Endothelial cell of umbilical vein (primary cell): ENCODE data around the gene ZNF740. TPM values are rescaled to one million over a fixed set of nuclear protein-coding genes. Genes with fewer than 3 reads are reported as not detected.

Experiments used
- BruUV-seq: library from RNA; stranded (reverse); fragments of 400-500 nt; replicated peaks from 2 replicates; lab custom pipeline; 2021; lab: Mats Ljungman, UMichigan
- CTCF ChIA-PET: fragments of 300-600, 350-600 bp; sonication (Branson Sonifier 250); formaldehyde crosslinking; loops from one replicate; lab custom pipeline; 2021; ENCODE audit warnings: antibody characterized with exemption, inconsistent platforms; lab: Charles Lee
- POLR2A ChIA-PET: fragments of 300-600, 350-600 bp; sonication (Branson Sonifier 250); formaldehyde crosslinking; loops from one replicate; lab custom pipeline; 2021; ENCODE audit warnings: antibody characterized with exemption, inconsistent platforms; lab: Charles Lee
- DNase-seq: peaks from one replicate; pipeline ENCODE4 v3.0.0-alpha.2; 2011; ENCODE audit warnings: low read depth, low spot score
- FAIRE-seq: peaks from 2 replicates; lab custom pipeline; 2011; peaks lifted over from hg19 to GRCh38; lab: Jason Lieb, UNC
- H2AFZ ChIP-seq: 2 replicates; pipeline ENCODE4 v1.6.0; 2012; ENCODE audit warnings: low read depth, low read length, control low read depth, inconsistent platforms
- H3K27ac ChIP-seq: 2 replicates; pipeline ENCODE4 v1.5.1; 2011; ENCODE audit warnings: low read depth, mild to moderate bottlenecking, control low read depth, low read length, moderate library complexity; ENCODE audit not compliant: insufficient read depth
- H3K27me3 ChIP-seq, 2 experiments: 2 replicates each; pipeline versions ENCODE4 v1.6.0 to v1.6.1; 2011; ENCODE audit warnings: low read length in 2 of 2, mixed read lengths in 1 of 2; ENCODE audit not compliant: control insufficient read depth in 2 of 2, insufficient read depth in 2 of 2
- H3K36me3 ChIP-seq, 2 experiments: 2 replicates in 1 of 2; 3 replicates in 1 of 2; pipeline ENCODE4 v1.5.1; 2011; ENCODE audit warnings: low read length in 2 of 2, mild to moderate bottlenecking in 1 of 2, moderate library complexity in 1 of 2; ENCODE audit not compliant: control insufficient read depth in 2 of 2, insufficient read depth in 2 of 2; ENCODE audit errors: extremely low read depth in 1 of 2
- H3K4me1 ChIP-seq: 3 replicates; pipeline ENCODE4 v1.5.1; 2011; ENCODE audit warnings: mild to moderate bottlenecking, low read length; ENCODE audit not compliant: control insufficient read depth, insufficient read depth; ENCODE audit errors: extremely low read depth
- H3K4me2 ChIP-seq: 2 replicates; pipeline ENCODE4 v1.6.1; 2011; ENCODE audit warnings: low read length, control low read depth, mixed read lengths; ENCODE audit not compliant: insufficient read depth
- H3K4me3 ChIP-seq, 3 experiments: fragments of 200-600 bp in 1 of 3; sonication (generic), shearing (Covaris generic) in 1 of 3; replicated peaks in 1 of 3; 2 replicates each; pipeline ENCODE4 v1.5.1; 2011 to 2016; ENCODE audit warnings: control low read depth in 3 of 3, low read length in 3 of 3, mild to moderate bottlenecking in 2 of 3, inconsistent platforms in 1 of 3, low read depth in 1 of 3, moderate library complexity in 1 of 3; ENCODE audit not compliant: insufficient read depth in 1 of 3
- H3K79me2 ChIP-seq: 2 replicates; pipeline ENCODE4 v1.6.0; 2012; ENCODE audit warnings: low read length, inconsistent platforms; ENCODE audit not compliant: control insufficient read depth, insufficient read depth
- H3K9ac ChIP-seq: replicated peaks from 2 replicates; pipeline ENCODE3; 2011; ENCODE audit warnings: low read length, control low read depth; ENCODE audit not compliant: insufficient read depth; ENCODE audit errors: extremely low read depth
- H3K9me1 ChIP-seq: replicated peaks from 3 replicates; pipeline ENCODE4 v1.6.0; 2011; ENCODE audit warnings: mild to moderate bottlenecking, low read length; ENCODE audit not compliant: control insufficient read depth, insufficient read depth; ENCODE audit errors: extremely low read depth
- H3K9me3 ChIP-seq: replicated peaks from 2 replicates; pipeline ENCODE4 v1.5.1; 2012; ENCODE audit warnings: low read length, inconsistent platforms; ENCODE audit not compliant: control insufficient read depth, insufficient read depth
- H4K20me1 ChIP-seq: replicated peaks from 2 replicates; pipeline ENCODE3; 2011; ENCODE audit warnings: mild to moderate bottlenecking, low read length; ENCODE audit not compliant: control insufficient read depth, insufficient read depth; ENCODE audit errors: extremely low read depth
- CTCF ChIP-seq, 2 donors: IDR thresholded peaks; 1 replicate in 1 of 2; 2 replicates in 1 of 2; pipeline ENCODE4 v1.5.1; 2011; ENCODE audit warnings: low read length in 2 of 2, mild to moderate bottlenecking in 2 of 2, moderate library complexity in 2 of 2, control low read depth in 1 of 2, inconsistent platforms in 1 of 2, low read depth in 1 of 2; ENCODE audit not compliant: insufficient read depth in 1 of 2; ENCODE audit errors: extremely low read depth in 1 of 2
- EZH2 ChIP-seq: IDR thresholded peaks from 2 replicates; pipeline ENCODE4 v1.6.1; 2012; ENCODE audit warnings: borderline replicate concordance, low read depth, mild to moderate bottlenecking, moderate library complexity, low read length, inconsistent platforms; ENCODE audit not compliant: severe bottlenecking
- FOS ChIP-seq: IDR thresholded peaks from 2 replicates; pipeline ENCODE4 v1.6.1; 2011; ENCODE audit warnings: mild to moderate bottlenecking, low read length, moderate library complexity, borderline replicate concordance; ENCODE audit not compliant: insufficient read depth
- GATA2 ChIP-seq: IDR thresholded peaks from 2 replicates; pipeline ENCODE4 v1.7.0; 2011; ENCODE audit warnings: low read depth, mild to moderate bottlenecking, moderate library complexity, mixed read lengths, low read length; ENCODE audit not compliant: insufficient read length, insufficient read depth
- JUN ChIP-seq: IDR thresholded peaks from 2 replicates; pipeline ENCODE4 v1.6.1; 2011; ENCODE audit warnings: borderline replicate concordance, low read depth; ENCODE audit not compliant: insufficient read length, insufficient read depth
- MAX ChIP-seq: IDR thresholded peaks from 2 replicates; pipeline ENCODE4 v1.6.1; 2011; ENCODE audit not compliant: insufficient read depth, insufficient read length
- MYC ChIP-seq: IDR thresholded peaks from one replicate; pipeline ENCODE4 v1.6.1; 2011; ENCODE audit warnings: mild to moderate bottlenecking, low read depth, low read length
- POLR2A ChIP-seq: IDR thresholded peaks from 2 replicates; pipeline ENCODE4 v1.6.1; 2012; ENCODE audit warnings: low read depth, mild to moderate bottlenecking, control low read depth, low read length
- POLR2AphosphoS5 ChIP-seq: IDR thresholded peaks from 2 replicates; pipeline ENCODE4 v1.6.1; 2012; ENCODE audit warnings: low read depth, mild to moderate bottlenecking, control low read depth, low read length, moderate library complexity; ENCODE audit not compliant: insufficient read depth
- dilution Hi-C: fragments of 300-500 bp; cut with MboI; formaldehyde crosslinking; loops from one replicate; pipeline ENCODE4 v1.15.0; 2019; ENCODE audit warnings: low sequenced_read_pairs; ENCODE audit not compliant: extremely low pct_ligation_motif_present
- intact Hi-C: fragments of 100-400 bp; cut with micrococcal nuclease; formaldehyde crosslinking; loops from one replicate; pipeline ENCODE4 v1.10.0; 2022
- polyA plus RNA-seq, 4 experiments: library from polyadenylated mRNA; depleted of rRNA in 3 of 4; stranded (reverse) in 3 of 4; unstranded in 1 of 4; fragments of >200 nt; gene quantifications; 2 replicates each; pipeline versions ENCODE4 v1.2.1 to v1.2.3, GENCODE V29; 2011 to 2012; ENCODE audit warnings: missing spikeins in 1 of 4
- total RNA-seq: library from RNA; stranded (reverse); gene quantifications from 2 replicates; pipeline ENCODE4 v1.2.3, GENCODE V29; 2021

ZNF740 gene
- total and polyA plus RNA-seq, 2 donors (not counting 3 experiments of a cell fraction or from before 2014, with no cell fraction given), result 10.5 to 38.1 TPM

GRCh38 chr12:53145383-53146260 is 34.9 kb upstream of the ZNF740 start:
- Histone ChIP-seq H3K27ac (no peak overlapping the region), H3K4me1 (no peaks in the 10 kb centered on the region), H3K9ac (no peak overlapping the region), H3K4me2 (no peak overlapping the region), H3K79me2 (no peaks in the 10 kb centered on the region), H3K4me3 (no peak overlapping the region), H4K20me1 (no peaks in the 10 kb centered on the region), H2AFZ (no peak overlapping the region), H3K36me3 (no peaks in the 10 kb centered on the region), H3K9me3 (no peaks in the 10 kb centered on the region), H3K9me1 (no peaks in the 10 kb centered on the region), H3K27me3 (peaks cover 0 to 5% of the 10 kb centered on the region in 2 experiments)
- TF ChIP-seq POLR2AphosphoS5 (no peak), MYC (no peak), EZH2 (no peak), FOS (no peak), JUN (no peak), GATA2 (no peak)
- CTCF ChIA-PET, result interaction anchor here (0.7 to 1.6 kb wide), 4 partner anchors 14 to 56 kb away, joined by 3 to 4 read pairs (median 4); no protein-coding TSS in a partner anchor
- POLR2A ChIA-PET, result no interaction called here
- FAIRE-seq (no peak), DNase-seq (no peak)
- no TSS peak for BruUV-seq
- dilution Hi-C loops (no loop called here), intact Hi-C loops (no loop called here)

GRCh38 chr12:53147181-53147580 is 33.3 kb upstream of the ZNF740 start:
- dilution Hi-C loops (no loop called here), intact Hi-C loops (no loop called here)
- H3K9me1 ChIP-seq, result no peaks in the 10 kb centered on the region
- H3K4me2 ChIP-seq, result no peak overlapping the region
- H3K9ac ChIP-seq, result no peak overlapping the region
- H3K4me3 ChIP-seq, result no peak overlapping the region
- no peak for FAIRE-seq
- no TSS peak for BruUV-seq
- TF ChIP-seq CTCF (IDR thresholded peaks at IDR 0.05; ENCODE audit: extremely low read depth in 1 of 2, insufficient read depth in 1 of 2, low read depth in 1 of 2, low read length in 2 of 2) (no peak), POLR2A (no peak), FOS (no peak), GATA2 (no peak), POLR2AphosphoS5 (no peak), MAX (no peak), JUN (no peak), MYC (no peak), EZH2 (no peak)
- H2AFZ ChIP-seq, result no peak overlapping the region
- no peaks in the 10 kb centered on the region for H4K20me1 ChIP-seq
- ChIA-PET CTCF (interaction anchor here (1.6 kb wide), 1 partner anchor 12 kb away, joined by 4 read pairs; no protein-coding TSS in a partner anchor), POLR2A (no interaction called here)
- no peak overlapping the region for H3K27ac ChIP-seq
- H3K9me3 ChIP-seq, result no peaks in the 10 kb centered on the region
- DNase-seq, result no peak
- peaks cover 0 to 5% of the 10 kb centered on the region in 2 experiments for H3K27me3 ChIP-seq
- H3K36me3 ChIP-seq, result no peaks in the 10 kb centered on the region
- H3K79me2 ChIP-seq, result no peaks in the 10 kb centered on the region
- H3K4me1 ChIP-seq, result no peaks in the 10 kb centered on the region
